GM19351 (cell line): ENCODE measurements around the gene B9D1.
"Not testable (repeated sequence)": the region's sequence is repeated elsewhere in the genome, so short reads cannot be mapped to it uniquely, and the experiment has no call there.

Experiments used
- ATAC-seq: cut with Tn5 transposase; IDR thresholded peaks from one replicate; pipeline ENCODE4 v1.9.1; 2021; ENCODE audit warnings: mild to moderate bottlenecking, moderate library complexity; ENCODE audit not compliant: unreplicated experiment

Gene B9D1

DNA sequence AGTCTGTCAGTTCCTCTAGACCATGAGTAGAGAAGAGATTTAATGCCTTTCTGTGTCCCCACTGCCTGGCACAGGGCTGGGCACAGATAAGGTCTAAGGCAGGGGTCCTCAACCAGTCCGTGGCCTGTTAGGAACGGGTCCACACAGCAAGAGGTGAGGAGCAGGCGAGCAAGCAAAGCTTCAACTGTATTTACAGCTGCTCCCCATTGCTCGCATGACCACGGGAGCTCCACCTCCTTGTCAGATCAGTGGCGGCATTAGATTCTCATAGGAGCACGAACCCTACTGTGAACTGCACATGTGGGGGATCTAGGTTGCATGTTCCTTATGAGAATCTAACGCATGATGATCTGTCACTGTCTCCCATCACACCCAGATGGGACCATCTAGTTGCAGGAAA lies 1.8 kb downstream of the B9D1 start:
- no peak for ATAC-seq

DNA sequence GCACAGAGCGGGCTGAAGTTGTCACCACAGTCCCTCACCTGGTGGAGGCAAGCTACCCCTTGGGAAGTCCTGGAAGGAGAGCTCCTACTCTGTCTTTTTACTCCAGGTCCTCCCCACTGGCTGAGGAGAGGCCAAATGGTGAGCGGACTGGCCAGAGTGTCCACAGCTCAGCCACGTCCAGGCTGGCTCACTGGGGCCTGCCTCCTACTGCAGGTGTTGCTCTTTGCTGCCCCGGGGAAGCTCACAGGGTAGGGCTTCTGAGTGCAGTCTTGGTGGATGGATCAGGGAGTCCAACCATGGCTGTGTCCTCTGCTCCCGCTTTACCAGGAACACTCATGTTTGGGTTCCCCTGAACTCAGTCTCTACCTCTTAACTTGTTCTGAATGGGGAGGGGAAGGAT lies 2.7 kb downstream of the B9D1 start:
- ATAC-seq = no peak

DNA sequence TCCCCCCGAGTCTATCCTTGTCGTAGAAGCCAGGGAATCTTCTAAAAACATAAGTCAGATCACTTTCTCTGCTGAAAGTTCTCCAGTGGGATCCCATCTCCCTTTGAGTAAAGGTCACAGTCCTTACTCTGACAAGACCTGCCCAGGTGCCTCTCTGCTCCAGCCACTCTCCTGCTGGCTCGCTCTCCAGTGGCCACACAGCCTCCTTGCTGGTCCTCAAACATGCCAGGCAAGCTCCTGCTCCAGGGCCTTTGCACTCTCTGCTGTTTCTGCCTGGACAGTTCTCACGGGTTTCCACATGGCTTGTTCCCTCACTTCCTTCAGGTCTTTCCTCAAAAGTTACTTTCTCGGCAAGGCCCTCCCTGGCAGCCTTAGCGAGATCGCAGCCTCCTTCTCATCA lies 3.4 kb downstream of the B9D1 start:
- no peak for ATAC-seq

DNA sequence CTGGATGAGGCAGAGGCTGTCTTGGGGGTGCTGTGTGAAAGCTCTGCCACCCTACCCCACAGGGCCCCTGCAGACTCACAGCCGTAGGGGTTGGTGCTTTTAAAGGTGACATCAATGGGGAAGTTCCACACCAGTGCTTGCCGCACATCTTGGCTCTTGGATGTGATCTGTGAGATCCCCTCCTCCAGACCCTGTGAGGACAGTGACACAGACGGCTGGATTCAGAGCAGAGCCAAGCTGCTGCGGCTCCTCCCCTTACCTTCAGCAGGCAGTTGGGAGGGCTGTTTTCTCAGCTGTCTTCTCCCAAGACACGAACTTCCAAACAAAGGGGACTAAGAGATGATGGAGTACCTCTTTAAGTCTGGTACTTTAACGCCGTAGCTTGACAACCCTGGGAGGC lies 4.8 kb downstream of the B9D1 start:
- no peak for ATAC-seq

DNA sequence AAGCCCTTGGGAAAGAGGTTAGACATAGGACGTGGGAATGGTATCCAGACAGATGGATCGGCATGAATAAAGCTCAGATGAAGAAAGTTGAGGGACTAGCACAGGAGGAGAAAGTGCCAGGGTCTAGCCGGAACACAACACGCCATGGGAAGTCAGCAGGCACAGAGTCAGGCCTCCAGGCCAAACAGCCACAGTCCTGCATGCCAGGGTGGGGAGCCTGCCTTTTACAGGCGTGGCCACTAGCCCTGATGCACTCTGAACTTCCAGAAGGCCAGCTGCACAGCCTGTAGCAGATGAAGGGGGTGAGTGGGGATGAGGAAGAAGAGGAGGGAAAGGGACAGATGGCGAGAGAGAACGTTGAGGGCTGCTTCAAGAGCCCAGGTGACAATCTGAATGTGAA lies 5.2 kb downstream of the B9D1 start:
- no peak for ATAC-seq

DNA sequence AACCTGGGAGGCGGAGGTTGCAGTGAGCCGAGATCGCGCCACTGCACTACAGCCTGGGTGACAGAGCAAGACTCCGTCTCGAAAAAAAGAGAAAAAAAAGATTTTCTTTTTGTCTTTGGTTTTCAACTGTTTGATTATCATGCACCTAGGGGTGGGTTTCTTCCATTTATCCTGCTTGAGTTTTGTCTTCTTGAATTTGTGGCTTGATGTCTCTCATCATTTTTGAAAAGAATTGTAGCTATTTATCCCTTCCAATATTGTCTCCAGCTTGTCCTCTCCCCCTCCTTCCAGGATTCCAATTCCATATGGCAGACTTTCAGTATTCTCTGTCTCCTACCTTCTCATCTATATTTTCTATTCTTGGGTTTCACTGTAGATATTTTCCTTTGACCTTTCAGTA lies 7.8 kb downstream of the B9D1 start:
- no peak for ATAC-seq

DNA sequence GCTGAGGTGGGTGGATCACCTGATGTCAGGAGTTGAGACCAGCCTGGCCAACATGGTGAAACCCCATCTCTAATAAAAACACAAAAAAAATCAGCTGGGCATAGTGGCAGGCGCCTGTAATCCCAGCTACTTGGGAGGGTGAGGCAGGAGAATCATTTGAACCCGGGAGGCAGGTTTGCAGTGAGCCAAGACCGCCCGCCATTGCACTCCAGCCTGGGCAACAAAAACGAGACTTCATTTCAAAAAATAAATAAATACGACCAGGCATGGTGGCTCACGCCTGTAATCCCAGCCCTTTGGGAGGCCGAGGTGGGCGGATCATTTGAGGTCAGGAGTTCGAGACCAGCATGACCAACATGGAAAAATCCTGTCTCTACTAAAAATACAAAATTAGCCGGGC lies 9.1 kb downstream of the B9D1 start:
- not testable (repeated sequence) for ATAC-seq

DNA sequence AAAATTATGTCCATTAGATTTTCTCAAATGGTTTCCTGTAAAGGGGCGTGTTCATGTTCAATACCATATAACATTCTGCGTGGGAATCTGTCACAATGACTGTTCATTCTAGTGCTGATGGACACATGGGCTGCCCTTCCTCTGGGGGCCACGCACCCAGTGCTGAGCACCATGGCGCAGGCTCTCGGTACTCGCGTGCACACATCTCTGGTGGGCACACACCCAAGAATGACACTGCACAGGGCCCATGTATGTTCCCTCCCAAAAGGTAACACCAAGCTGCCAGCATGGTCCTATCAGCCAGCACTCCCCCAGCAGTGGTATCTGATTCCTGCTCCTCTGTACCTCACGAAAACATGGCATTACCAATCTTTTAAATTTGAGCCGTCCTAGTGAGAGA lies 13.7 kb downstream of the B9D1 start:
- ATAC-seq = no peak

DNA sequence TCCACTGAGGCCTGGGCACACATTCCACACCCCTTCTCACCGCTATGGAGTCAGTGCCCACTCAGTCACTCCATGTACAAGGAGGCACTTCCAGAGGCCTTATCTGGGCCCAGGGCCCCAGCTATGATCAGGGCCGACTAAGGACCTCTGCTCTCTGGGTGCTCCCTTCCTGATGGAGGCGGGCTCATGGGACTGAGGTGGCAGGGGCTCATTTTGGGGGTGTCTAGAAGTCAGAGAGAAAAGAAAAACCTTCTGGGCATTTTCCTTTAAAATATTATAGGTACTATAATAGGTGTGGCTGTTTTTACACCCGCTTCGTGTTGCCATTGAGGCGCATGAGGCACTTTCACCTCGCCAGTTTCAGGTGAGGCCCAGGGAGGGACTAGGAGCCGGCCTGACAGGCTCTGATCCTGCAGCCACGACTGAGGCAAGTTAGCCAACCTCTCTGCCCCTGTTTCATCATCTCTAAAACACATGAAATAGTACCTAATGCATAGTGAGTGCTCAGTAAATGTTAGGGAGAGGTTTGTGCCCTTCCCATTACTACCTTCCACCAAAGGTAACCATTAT lies 14.4 kb downstream of the B9D1 start:
- ATAC-seq = no peak

DNA sequence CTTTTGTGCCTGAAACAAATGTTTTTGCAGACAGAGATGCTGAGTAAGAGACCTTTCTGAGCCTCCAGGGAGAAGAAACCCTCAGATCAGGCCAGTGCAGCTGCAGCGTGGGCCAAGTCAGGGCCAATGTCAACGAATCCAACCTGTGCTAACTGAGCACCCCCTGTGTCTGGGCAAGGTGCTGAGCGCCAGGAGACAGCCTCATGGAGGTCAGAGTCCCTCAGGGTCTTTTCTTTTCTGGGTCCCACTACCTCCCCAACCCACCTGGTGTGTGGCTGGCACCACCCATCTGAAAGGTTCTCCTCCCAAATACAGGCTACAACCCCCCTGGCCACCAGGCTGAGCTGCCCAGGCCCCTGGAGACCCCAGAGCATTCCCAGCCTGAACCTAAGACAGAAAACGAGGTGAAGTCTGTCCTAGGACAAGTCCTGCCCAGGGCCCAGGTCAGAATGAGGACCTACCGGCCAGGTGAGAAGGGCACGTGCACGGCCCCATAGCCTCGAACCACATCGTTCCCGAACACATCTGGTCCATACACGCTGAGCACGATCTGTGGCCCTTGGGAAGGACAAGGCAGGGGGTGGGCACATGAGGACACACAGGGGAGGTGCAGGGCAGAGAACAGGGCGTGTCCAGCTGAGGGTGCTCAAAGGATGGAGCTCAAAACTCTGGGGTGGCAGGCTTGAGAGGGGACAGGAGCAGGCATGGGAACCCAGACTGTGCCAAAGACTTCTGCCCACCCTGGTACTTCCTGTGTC lies 15.0 kb downstream of the B9D1 start:
- ATAC-seq = no peak

DNA sequence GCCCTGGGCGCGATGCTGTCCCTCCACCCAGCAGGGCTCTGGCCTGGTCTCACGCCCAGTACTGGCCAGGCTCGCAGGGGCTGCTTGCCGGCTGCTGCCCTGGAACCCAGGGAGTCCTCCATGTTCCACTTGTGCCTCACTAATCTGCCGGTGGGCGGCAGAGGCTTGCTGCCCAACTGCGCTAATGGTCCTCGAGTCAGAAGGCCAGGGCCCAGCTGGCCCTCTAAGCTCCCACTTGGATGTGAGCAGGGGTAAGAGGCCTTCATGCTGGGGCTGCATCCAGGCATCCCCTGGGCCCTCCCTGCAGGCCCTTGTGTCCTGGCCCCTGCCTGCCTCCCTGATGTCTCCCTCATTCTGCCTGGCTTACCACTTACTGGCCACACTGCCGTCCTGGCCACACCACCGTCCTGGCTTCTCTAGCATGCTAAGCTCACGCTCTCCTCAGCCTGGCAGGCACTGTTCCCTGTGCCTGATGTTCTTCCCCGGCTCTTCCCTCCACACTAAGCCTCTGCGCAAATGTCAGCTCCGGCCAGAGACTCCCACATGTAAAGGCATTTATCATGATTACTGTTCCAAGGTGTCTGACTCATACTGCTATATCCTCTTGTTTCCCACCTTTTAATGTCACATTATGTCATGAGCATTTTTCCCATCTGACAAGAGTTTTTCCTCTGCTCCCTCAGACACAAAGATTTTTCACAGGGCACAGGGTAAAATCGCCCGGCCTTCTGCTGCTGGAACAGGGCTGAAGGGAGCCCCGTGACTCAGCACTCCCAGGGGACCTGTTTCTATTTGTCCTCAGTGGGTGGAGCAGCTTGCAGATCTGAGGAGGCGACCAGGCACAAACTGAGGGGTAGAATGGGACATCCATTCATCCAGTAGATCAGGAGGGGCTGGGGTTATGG lies 15.9 kb downstream of the B9D1 start:
- ATAC-seq = no peak

DNA sequence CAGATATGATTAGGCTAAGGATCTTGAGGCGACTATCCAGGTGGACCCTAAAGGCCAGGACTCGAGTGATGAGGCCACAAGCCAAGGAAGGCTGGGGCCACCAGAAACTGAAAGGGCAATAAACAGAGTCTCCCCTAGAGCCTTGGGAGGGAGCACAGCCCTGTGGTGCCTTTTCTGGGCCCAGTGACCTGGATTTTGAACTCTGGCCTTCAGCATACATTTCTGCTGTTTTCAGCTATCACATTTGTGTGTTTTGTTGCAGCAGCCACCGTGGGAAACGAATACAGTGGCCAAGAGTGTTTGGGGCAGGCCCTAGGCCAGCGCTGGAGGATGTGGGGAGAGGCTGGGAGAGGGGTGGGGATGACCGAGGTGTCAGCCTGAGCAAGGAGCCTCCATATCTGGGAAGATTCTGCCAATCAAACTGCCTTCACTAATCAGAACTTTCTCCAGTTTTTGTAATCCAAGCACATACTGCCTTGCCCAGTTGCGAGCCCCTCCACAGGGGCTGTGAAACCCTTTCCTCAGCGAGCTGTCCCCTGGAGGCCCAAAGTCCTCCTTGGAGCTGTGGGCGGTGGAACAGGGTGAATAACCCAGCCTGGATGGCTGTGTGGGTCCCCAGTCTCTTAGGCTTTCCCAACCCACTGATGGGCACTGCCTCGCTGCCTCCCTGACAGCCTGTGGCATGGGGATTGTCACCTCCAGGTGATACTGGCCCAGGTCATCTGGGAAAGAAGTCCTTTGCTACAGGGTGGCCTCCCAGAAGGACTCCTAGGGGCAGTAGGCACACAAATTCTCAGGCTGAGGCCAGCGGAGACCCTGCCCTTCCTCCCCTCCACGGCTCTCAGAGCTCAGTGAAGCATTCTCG lies 16.8 kb downstream of the B9D1 start:
- no peak for ATAC-seq

DNA sequence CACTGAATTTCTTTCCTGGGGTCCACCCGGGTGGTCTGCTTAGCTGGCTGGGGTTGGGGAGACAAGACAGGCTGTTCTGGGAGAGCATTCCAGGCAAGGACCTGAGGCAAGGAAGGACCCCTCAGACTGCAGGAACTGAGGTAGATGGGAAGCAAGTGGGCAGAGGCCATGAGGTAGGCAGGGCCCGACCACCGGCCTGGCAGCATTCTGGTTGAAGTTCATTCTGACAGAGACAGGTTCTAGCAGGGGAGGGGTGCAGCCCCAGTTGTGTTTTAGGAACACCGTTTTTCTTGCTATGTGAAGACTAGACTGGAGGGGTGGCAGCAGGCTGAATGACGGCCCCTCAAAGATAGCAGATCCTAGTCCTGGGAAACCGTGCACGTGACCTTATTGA lies 17.5 kb downstream of the B9D1 start:
- no peak for ATAC-seq

DNA sequence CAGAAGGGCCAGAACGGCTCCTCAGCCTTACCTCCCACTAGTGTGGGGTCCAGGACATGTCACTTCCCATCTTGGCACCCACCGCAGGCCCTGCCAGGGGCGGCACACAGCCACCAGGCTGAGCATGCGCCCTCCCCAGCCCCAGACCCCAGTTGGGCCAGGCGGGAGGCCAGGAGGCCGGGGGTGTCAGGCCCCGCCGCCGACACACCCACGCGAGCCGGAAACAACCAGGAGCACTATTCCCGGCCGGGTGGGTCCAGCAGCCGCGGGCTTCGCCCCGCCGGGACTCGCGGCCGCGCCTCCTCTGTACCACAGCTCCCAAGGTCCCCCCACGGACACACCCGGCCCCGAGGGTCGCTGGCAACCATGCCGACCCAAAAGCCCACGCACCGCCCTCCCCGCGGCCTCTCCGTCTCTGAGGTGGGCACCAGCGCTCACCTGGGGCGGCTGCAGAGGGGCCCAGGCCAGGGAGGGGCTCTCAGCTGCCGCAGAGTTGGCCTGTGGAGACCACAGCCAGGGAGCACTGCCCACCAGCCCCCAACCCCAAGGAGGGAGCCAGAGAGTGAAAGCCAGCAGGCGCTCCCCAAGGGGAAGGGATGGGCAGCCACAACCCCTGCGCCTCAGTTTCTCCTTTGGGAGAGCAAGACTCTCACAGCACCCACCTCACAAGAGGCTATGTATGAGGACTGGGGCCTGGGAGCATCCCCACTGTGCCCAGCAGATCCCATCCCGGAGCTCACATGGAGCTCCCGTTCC lies 18.0 kb downstream of the B9D1 start:
- ATAC-seq = no peak

DNA sequence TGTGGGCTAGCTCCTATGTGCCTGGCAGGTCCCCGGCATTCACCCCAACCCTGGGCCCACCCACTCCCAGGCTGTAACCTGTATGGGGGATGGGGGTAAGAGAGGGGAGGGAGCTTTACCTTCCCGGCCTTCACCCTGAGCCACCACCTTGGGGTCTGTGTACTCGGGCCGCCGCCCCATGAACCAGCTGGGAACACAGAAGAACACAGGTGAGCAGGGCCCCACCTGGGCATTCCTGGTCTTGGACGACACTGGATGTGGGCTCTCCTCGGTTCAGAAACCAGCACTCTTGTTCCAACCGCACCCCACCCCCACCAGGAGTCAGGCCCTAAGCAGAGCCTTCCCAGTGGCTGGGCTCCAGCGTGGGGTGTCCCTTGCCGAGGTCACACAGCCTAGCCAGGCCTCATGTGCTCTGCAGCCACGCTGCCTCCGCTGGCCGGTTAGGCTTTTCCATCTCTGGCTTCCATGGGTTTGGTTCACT lies 18.8 kb downstream of the B9D1 start:
- no peak for ATAC-seq

DNA sequence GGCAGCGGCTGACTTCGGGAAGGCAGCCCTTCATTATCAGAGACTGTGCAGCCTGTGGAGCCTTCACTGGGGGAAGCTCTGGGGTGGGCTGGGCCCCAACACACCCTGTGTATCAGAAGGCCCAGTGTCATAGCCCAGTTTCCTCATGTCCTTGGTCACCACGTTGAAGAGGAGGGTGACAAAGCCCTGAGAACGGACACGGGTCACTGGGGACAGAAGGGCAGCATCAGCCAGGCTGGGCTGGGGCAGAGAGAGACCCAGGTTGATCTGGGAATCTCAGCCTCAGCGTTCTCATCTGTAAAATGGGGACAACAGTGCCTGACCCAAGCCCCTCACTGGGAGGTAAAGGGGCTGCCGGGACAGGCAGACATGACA lies 19.3 kb downstream of the B9D1 start:
- no peak for ATAC-seq

DNA sequence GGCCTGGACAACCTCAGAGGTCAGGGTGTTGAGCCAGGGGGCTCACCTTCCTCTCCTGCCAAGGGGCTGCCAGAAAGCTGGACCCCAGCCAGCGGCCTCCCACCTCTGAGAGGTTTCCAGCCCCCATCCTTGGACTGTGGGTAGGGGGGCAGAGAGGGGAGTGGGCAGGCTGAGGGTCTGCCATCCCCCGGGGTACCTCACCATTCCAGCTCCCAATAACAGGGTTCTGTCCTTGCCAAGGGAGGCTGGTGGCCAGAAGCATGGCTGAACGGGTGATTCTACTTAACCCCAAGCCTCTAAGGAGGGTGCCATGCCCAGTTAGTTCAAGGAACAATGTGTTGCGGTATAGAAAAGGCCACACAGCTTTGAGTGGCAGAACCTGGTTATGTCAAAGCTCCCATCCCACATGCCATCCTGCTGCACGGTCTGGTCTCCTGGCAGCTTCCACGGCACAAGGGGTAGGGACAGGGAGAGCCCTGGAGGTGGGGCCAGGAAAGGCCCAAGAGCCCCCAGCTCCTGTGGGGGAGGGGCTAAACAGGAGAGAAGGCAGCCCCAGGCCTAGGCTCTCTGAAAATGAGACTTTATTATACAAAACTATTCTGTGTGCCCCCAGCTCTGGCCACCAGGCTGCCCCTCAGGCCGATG lies 19.8 kb downstream of the B9D1 start:
- no peak for ATAC-seq

DNA sequence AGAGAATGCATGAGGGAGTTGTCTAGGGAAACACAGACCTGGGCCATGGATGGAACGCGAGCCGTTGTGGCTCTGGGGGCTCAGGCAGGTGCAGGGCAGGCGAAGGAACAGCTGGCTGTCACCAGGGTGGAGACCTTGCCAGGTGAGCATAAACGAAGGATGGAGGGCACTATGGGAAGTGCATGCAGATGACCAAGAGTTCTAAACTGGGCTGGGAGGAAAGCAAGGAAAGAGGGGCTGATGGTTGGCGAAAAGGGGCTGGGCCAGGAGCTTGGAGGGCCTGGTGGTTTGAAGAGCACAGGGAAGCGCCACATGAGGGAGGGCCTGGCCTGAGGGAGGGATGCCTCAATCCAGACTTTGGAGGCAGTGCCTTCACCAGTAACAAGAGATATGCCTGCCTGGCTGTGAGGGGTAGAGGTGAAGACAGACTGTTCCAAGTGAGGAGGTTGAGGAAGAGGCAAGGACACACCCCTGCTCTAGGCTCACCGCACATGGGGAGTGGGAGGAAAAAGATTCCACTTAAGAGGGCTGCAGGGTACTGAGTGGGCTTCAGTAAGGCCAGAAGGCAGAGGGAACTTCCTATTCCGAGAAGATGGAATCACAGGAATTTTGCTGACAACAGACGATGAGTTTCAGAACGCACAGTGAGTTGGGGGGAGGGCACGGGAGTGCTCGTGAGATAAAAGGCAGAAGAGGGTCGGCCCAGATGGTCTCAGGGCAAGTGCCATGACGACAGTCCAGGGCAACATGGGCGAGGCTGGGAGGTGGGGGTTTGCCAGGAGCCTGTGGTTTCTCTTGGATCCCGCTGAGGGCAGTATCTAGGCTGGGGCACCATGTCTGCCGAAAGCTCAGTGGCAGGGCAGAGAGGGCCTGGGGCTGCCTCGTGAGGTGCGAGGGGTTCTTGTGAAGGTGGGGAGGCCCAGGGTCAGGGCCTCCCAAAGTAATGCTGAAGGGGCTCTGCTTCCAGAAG lies 20.6 kb downstream of the B9D1 start:
- ATAC-seq = no peak

DNA sequence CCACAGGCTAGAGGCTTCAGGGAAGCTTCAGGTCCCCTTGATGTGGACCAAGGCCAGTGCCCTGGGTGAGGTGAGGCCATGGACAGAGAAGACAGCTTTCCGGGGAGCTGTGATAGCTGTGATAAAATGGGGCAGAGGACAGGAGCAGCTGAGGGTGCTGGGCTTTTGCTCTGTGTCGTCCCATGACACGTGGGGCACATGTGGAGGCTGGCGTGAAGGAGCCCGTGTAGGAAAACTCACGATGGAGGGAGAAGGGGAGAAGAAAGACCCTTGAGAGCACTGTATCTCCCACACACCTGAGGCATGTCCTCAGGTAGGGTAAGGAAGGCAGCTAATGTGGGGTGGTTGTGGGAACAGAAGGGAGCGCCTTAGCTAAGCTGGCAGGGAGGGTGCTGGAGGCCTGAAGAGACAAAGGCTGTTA lies 21.3 kb downstream of the B9D1 start:
- no peak for ATAC-seq
